DND-41 (cell line): ENCODE measurements around the gene ARL6.

ENCODE experiments used
- EZH2 ChIP-seq: IDR thresholded peaks from 3 replicates; pipeline ENCODE4 v1.6.1; 2012; ENCODE audit warnings: borderline replicate concordance, low read depth, mild to moderate bottlenecking, moderate library complexity, low read length, inconsistent platforms; ENCODE audit not compliant: severe bottlenecking
- TF ChIP-seq, protein P1 (sequence below): IDR thresholded peaks from 2 replicates; pipeline ENCODE4 v1.5.1; 2012; ENCODE audit warnings: borderline replicate concordance, low read length, moderate library complexity, mild to moderate bottlenecking; ENCODE audit not compliant: poor library complexity, severe bottlenecking; ENCODE audit errors: extremely low read depth

DNA sequence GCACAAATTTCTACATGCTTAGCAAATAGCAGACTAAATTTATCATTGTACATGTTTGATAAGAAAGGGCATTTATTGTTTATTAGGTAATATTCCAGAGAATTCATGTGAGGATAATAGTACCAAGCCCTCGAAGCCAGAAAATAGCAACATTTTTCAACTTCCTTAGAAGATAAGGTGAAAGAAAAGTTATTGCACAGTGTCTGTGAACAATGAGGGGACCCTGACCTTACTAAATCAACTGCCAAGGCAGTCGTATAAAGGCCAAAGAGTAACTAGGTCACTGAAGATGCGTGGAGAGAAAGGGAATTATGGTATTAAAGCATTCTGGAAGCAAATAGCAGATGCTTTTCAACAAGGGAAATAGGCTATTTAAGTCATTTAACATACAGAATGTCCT lies 20.3 kb upstream of the ARL6 start:
- TF ChIP-seq, protein P1, sequence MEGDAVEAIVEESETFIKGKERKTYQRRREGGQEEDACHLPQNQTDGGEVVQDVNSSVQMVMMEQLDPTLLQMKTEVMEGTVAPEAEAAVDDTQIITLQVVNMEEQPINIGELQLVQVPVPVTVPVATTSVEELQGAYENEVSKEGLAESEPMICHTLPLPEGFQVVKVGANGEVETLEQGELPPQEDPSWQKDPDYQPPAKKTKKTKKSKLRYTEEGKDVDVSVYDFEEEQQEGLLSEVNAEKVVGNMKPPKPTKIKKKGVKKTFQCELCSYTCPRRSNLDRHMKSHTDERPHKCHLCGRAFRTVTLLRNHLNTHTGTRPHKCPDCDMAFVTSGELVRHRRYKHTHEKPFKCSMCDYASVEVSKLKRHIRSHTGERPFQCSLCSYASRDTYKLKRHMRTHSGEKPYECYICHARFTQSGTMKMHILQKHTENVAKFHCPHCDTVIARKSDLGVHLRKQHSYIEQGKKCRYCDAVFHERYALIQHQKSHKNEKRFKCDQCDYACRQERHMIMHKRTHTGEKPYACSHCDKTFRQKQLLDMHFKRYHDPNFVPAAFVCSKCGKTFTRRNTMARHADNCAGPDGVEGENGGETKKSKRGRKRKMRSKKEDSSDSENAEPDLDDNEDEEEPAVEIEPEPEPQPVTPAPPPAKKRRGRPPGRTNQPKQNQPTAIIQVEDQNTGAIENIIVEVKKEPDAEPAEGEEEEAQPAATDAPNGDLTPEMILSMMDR, result no peak
- TF ChIP-seq EZH2, result no peak
